Activated CD4-positive, alpha-beta T cell treated with anti-CD3 and anti-CD28 coated beads for 36 hours (primary cell): Measurements from ENCODE around the gene TAS2R19. TPM values are rescaled to one million over a fixed set of nuclear protein-coding genes. Genes with fewer than 3 reads are reported as not detected.
"Not testable (repeated sequence)": the region's sequence is repeated elsewhere in the genome, so short reads cannot be mapped to it uniquely, and the experiment has no call there.

Experiments
- ATAC-seq: fragments of 200-7000 bp; cut with Tn5 transposase; one replicate; pipeline ENCODE4 v1.10.0; 2021; ENCODE audit warnings: mild to moderate bottlenecking, moderate library complexity
- CTCF ChIA-PET: fragments of 350-600 bp; sonication (Branson Sonifier 250); formaldehyde crosslinking; loops from one replicate; lab custom pipeline; 2021; ENCODE audit warnings: antibody characterized with exemption; lab: Charles Lee
- POLR2A ChIA-PET: fragments of 350-600 bp; sonication (Branson Sonifier 250); formaldehyde crosslinking; loops from one replicate; lab custom pipeline; 2021; ENCODE audit warnings: antibody characterized with exemption, inconsistent platforms; lab: Charles Lee
- DNase-seq: peaks from one replicate; pipeline ENCODE4 v3.0.0-alpha.2; 2020
- H3K27ac Mint-ChIP-seq: one replicate; pipeline ENCODE4 v1.8.0; 2021; ENCODE audit warnings: mixed read lengths
- H3K27me3 Mint-ChIP-seq: one replicate; pipeline ENCODE4 v1.8.0; 2021; ENCODE audit warnings: mixed read lengths
- H3K36me3 Mint-ChIP-seq: one replicate; pipeline ENCODE4 v1.8.0; 2021; ENCODE audit warnings: low read depth, mixed read lengths
- H3K4me1 Mint-ChIP-seq: one replicate; pipeline ENCODE4 v1.8.0; 2021; ENCODE audit warnings: mixed read lengths
- H3K4me3 Mint-ChIP-seq: one replicate; pipeline ENCODE4 v1.8.0; 2021; ENCODE audit warnings: mild to moderate bottlenecking, moderate library complexity, mixed read lengths
- H3K9me3 Mint-ChIP-seq: one replicate; pipeline ENCODE4 v1.8.0; 2021; ENCODE audit warnings: low read depth, mixed read lengths
- intact Hi-C, 2 experiments: fragments of 100-400 bp; cut with DNase I in 1 of 2; cut with micrococcal nuclease in 1 of 2; formaldehyde crosslinking; loops; one replicate each; pipeline versions ENCODE4 v1.14.2 to v1.15.1; 2022 to 2024; cut with DNase I, micrococcal nuclease
- total RNA-seq, 2 experiments: library from RNA; stranded (reverse); gene quantifications; one replicate each; pipeline ENCODE4 v1.2.3, GENCODE V29; 2021

TAS2R19 gene, protein sequence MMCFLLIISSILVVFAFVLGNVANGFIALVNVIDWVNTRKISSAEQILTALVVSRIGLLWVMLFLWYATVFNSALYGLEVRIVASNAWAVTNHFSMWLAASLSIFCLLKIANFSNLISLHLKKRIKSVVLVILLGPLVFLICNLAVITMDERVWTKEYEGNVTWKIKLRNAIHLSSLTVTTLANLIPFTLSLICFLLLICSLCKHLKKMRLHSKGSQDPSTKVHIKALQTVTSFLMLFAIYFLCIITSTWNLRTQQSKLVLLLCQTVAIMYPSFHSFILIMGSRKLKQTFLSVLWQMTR
- total RNA-seq: 1 to 10 TPM; 1.2 to 1.6 TPM

DNA sequence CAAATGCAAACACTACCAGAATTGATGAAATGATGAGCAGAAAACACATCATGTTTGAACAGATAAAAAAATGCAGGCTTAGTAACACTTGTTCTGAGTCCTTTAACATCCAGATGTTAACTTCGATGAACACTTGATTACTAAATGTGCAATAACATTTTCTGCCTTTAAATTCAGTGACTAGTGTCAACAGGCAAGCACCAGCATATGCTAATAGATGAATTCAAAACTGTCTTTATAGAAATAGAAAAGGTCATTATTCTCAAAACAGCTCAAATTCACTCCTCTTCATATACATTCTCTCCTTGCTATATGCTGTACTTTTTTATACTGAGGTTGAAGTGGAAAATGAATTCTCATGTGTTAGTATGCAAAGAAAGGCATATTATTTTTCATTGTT is at the start of gene TAS2R19:
Gene TAS2R19 (minus strand): TSS at position 101 of the 400 bp plus-strand sequence. CDS start 49 bp downstream, at position 52.
- Mint-ChIP-seq H3K9me3 (peaks cover 8% of the 10 kb centered on the region), H3K27me3 (no peaks in the 10 kb centered on the region), H3K27ac (peak within 1 kb of the TSS; percentile 38), H3K36me3 (peaks cover 21% of the 10 kb centered on the region), H3K4me3 (no peak within 1 kb of the TSS), H3K4me1 (peaks cover 6% of the 10 kb centered on the region)
- DNase-seq (no peak), ATAC-seq (no peak)
- ChIA-PET CTCF (no interaction called here), POLR2A (no interaction called here)
- intact Hi-C loops: no loop called here

DNA sequence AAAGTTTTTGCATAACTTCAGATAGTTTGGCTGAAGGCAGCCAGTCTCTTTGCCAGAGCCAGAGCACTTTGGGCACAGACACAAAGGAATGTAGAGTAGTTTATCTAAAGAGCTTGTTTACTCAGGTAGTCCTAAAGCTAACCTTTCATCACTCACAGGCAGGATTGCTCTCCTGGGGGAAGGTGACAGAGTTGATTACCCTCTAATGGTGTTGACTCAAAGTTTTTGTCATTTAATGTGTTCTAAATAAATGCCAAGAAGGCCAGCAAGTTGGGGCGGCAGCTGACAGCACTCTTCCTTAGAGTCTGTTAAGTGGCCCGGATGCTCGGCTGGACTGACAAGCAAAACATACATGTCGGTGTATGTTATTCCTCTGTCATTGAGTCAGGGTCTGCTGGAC is 49.0 kb upstream of the TAS2R19 start:
- H3K27me3 Mint-ChIP-seq: no peaks in the 10 kb centered on the region
- POLR2A ChIA-PET: no interaction called here
- peaks cover 25% of the 10 kb centered on the region for H3K4me1 Mint-ChIP-seq
- no peak for ATAC-seq
- CTCF ChIA-PET: no interaction called here
- H3K9me3 Mint-ChIP-seq: no peaks in the 10 kb centered on the region
- H3K4me3 Mint-ChIP-seq: no peak overlapping the region
- no peak for DNase-seq
- H3K36me3 Mint-ChIP-seq: peaks cover 22% of the 10 kb centered on the region
- intact Hi-C loops: no loop called here
- H3K27ac Mint-ChIP-seq: no peak overlapping the region

DNA sequence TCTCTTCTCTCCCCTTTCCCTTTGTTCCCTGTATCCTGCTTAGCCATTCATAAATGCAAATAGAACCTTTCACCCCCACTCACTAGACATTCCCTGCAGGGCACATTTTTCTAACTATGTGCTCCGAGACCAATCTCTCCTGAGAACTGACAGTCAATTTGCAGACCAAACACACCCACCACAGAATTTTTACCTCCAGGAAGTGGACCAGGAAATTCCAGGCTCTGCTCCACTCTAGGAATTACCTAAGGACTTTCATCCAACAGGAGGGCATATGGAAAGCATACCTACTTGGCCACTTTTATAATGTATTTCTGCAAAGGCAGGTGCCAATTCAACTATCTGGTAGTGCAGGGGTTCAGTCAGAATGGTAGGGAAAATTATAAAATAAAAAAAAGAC is 48.6 kb upstream of the TAS2R19 start:
- POLR2A ChIA-PET: no interaction called here
- Mint-ChIP-seq H3K36me3 (peaks cover 20% of the 10 kb centered on the region), H3K27me3 (no peaks in the 10 kb centered on the region), H3K9me3 (no peaks in the 10 kb centered on the region), H3K27ac (no peak overlapping the region), H3K4me1 (peaks cover 23% of the 10 kb centered on the region), H3K4me3 (no peak overlapping the region)
- ATAC-seq (no peak), DNase-seq (no peak)
- CTCF ChIA-PET: no interaction called here
- intact Hi-C loops: no loop called here

DNA sequence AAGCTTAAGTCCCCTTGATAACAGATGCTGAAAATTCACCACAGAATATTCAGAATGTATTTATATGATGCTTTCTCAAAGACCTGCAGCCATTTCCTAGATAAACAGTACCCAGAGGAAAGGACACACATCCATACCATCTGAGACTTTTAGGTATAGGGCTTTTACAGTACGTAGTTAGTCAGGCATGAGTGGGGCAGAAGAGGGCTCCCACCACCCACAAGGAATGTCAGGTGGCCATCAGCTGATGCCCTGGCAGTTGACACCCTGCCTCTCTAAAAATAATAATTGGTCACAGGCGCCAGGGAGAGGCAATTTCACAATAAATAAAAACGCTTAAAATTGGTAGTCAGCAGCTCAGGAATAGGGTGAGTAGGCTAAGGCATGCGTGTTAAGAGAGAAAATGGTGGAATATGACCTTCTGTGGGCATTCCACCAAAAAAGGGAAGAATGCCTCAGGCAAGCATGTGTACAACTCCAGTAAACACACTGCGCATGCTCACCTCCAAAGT is 47.5 kb upstream of the TAS2R19 start:
- Mint-ChIP-seq H3K27ac (no peak overlapping the region), H3K9me3 (no peaks in the 10 kb centered on the region), H3K4me1 (peaks cover 16% of the 10 kb centered on the region), H3K4me3 (no peak overlapping the region), H3K36me3 (peaks cover 25% of the 10 kb centered on the region), H3K27me3 (no peaks in the 10 kb centered on the region)
- no peak for ATAC-seq
- POLR2A ChIA-PET: no interaction called here
- intact Hi-C loops: no loop called here
- DNase-seq: no peak
- CTCF ChIA-PET: interaction anchor here (1.0 kb wide), 1 partner anchor 10 kb away, joined by 4 read pairs; no protein-coding TSS in a partner anchor

DNA sequence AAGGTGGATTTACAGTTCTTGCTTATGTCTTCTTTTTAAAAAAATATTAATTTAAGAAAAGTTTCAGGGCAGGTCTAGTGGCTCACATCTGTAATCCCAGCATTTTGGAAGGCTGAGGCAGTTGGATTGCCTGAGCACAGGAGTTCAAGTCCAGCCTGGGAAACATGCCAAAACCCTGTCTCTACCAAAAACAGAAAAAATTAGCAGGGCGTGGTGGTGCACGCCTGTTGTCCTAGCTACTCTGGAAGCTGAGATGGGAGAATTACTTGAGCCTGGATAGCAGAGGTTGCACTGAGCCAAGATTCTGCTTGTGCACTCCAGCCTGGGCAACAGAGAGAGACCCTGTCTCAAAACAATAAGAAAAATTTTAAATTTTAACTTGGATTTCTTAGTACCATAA is 45.1 kb upstream of the TAS2R19 start:
- H3K27me3 Mint-ChIP-seq: no peaks in the 10 kb centered on the region
- ATAC-seq: no peak
- H3K4me3 Mint-ChIP-seq: no peak overlapping the region
- DNase-seq: no peak
- CTCF ChIA-PET: no interaction called here
- H3K36me3 Mint-ChIP-seq: peaks cover 20% of the 10 kb centered on the region
- intact Hi-C loops: no loop called here
- no peaks in the 10 kb centered on the region for H3K9me3 Mint-ChIP-seq
- no peak overlapping the region for H3K27ac Mint-ChIP-seq
- H3K4me1 Mint-ChIP-seq: peaks cover 14% of the 10 kb centered on the region
- POLR2A ChIA-PET: no interaction called here

DNA sequence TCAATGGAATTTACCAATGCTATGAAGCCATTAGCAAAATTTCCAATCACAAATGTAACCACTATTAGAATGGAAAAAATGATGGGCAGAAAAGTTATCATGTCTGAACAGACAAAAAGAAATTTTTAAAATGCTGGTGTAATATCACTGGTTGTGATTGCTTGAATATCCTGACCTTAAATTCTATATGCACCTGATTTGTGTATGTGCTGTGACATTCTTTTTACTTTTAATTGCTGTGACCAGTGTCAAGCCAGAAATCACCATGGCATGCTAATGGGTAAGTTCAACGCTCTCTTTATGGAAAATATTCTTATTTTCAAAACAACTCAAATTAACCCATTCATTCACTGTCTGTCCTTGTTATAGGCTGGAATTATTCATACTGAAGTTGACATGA is 39.8 kb upstream of the TAS2R19 start, which contains the start of gene TAS2R46:
Gene TAS2R46 (minus strand): TSS at position 101 of the 400 bp plus-strand sequence. CDS start 0 bp downstream, at position 101.
- H3K36me3 Mint-ChIP-seq, CTCF ChIA-PET, H3K9me3 Mint-ChIP-seq, intact Hi-C loops, H3K27ac Mint-ChIP-seq, ATAC-seq, POLR2A ChIA-PET, DNase-seq, H3K4me3 Mint-ChIP-seq, H3K27me3 Mint-ChIP-seq: not testable (repeated sequence)
- peaks cover 16% of the 10 kb centered on the region for H3K4me1 Mint-ChIP-seq

DNA sequence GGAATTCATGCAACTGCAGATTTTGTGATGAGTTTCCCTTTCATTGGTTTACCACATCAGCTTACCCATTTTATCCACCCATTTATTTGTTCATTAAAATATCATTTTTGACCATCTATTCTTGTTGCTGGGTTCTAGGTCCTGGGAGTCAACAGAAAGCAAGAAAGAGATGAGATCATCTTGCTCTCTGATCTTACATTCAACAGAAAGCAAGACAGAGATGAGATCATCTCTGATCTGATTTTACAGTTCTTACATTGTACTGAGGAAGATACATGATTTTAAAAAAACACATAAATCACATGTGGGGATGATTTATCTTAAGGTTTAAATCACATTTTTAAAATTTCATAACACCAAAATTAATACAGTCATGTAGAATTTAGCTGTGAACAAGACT is 37.4 kb upstream of the TAS2R19 start:
- H3K27ac Mint-ChIP-seq: no peak overlapping the region
- H3K27me3 Mint-ChIP-seq: no peaks in the 10 kb centered on the region
- POLR2A ChIA-PET: no interaction called here
- intact Hi-C loops: no loop called here
- DNase-seq (no peak), ATAC-seq (peak; percentile 70)
- no peak overlapping the region for H3K4me3 Mint-ChIP-seq
- H3K4me1 Mint-ChIP-seq: peaks cover 16% of the 10 kb centered on the region
- CTCF ChIA-PET: interaction anchor here (1.0 kb wide), 1 partner anchor 10 kb away, joined by 4 read pairs; no protein-coding TSS in a partner anchor
- no peaks in the 10 kb centered on the region for H3K9me3 Mint-ChIP-seq
- peaks cover 15% of the 10 kb centered on the region for H3K36me3 Mint-ChIP-seq

DNA sequence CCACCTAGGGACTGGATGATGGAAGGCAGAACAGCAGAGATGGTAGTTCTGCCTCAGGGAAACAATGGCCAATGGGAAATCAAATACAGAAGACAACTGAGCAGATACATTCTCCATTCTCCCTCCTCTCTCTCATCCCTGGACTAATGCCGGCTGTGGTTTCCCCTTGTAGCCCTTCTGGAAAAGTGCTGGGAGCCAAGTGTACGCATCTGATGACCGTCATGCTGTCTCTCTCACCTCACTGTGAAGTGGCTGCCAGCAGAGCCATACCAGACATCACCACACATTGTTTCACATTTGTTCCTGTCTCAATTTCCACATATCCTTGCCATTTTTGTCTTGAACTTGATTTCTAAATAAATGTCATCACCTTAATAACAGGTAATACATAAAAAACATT is 36.6 kb upstream of the TAS2R19 start:
- intact Hi-C loops: no loop called here
- CTCF ChIA-PET: no interaction called here
- Mint-ChIP-seq H3K27ac (no peak overlapping the region), H3K36me3 (peaks cover 12% of the 10 kb centered on the region), H3K27me3 (no peaks in the 10 kb centered on the region), H3K4me3 (no peak overlapping the region), H3K9me3 (no peaks in the 10 kb centered on the region), H3K4me1 (peaks cover 14% of the 10 kb centered on the region)
- no peak for ATAC-seq
- no peak for DNase-seq
- POLR2A ChIA-PET: no interaction called here

DNA sequence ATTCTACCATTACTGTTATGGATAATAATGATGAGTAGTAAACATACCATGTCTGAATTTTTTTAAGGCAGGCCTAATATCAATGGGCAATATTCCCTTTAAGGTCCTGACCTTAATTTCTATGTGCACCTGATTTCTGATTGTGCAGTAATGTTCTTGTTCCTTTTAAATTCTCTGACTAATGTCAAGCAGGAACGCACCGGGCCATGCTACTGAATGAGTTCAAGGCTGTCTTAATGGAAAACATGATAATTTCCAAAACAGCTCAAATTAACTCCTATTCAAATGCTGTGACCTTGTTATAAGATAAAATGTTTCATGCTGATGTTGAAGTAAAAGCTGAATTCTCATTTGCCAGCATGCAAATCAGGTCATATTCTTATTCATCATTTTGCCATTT is 32.9 kb upstream of the TAS2R19 start:
- peaks cover 14% of the 10 kb centered on the region for H3K9me3 Mint-ChIP-seq
- ATAC-seq (no peak), DNase-seq (no peak)
- intact Hi-C loops: no loop called here
- ChIA-PET POLR2A (no interaction called here), CTCF (no interaction called here)
- H3K36me3 Mint-ChIP-seq: peaks cover 29% of the 10 kb centered on the region
- no peak overlapping the region for H3K27ac Mint-ChIP-seq
- H3K4me3 Mint-ChIP-seq: no peak overlapping the region
- H3K27me3 Mint-ChIP-seq: no peaks in the 10 kb centered on the region
- peaks cover 4% of the 10 kb centered on the region for H3K4me1 Mint-ChIP-seq

DNA sequence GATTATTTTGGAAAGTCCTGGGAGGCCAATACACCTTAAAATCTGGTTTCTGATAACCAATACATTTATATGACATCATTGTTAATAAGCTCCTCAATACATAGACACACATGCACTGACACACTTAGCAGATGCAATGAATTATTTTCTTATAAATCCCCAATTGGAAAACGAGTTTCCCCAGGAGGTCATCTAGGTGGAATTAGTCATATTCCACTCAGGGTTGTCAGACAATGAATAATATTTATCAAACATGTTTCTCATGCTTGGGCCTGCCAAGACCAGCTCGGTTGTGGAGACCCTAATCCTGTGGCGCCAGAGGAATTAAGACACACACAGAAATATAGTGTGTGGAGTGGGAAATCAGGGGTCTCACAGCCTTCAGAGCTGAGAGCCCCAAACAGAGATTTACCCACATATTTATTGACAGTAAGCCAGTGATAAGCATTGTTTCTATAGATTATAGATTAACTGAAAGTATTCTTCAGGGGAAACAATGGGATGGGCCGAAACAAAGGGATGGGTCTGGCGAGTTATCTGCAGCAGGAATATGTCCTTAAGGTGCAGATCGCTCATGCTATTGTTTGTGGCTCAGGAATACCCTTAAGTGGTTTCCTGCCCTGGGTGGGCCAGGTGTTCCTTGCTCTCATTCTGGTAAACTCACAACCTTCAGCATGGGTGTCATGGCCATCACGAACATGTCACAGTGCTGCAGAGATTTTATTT is 27.5 kb upstream of the TAS2R19 start:
- DNase-seq, ATAC-seq, CTCF ChIA-PET, H3K27ac Mint-ChIP-seq, H3K4me3 Mint-ChIP-seq, intact Hi-C loops, POLR2A ChIA-PET, H3K4me1 Mint-ChIP-seq, H3K27me3 Mint-ChIP-seq: not testable (repeated sequence)
- Mint-ChIP-seq H3K36me3 (peaks cover 45% of the 10 kb centered on the region), H3K9me3 (peaks cover 14% of the 10 kb centered on the region)

DNA sequence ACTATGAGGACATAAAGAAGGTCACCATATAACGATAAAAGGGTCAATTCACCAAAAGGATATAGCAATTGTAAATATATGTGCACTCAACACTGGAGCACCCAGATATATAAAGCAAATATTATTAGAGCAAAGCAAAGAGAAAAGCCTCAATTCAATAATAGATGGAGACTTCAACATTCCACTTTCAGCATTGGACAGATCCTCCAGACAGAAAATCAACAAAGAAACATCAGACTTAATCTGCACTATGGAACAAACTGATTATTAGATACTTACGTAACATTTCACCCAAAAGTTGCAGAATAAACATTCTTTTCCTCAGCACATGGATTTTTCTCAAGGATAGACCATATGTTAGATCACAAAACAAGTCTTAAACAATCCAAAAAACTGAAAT is 18.9 kb upstream of the TAS2R19 start:
- H3K9me3 Mint-ChIP-seq, CTCF ChIA-PET, ATAC-seq, H3K27me3 Mint-ChIP-seq, DNase-seq, intact Hi-C loops, H3K4me3 Mint-ChIP-seq, POLR2A ChIA-PET, H3K27ac Mint-ChIP-seq, H3K4me1 Mint-ChIP-seq: not testable (repeated sequence)
- peaks cover 42% of the 10 kb centered on the region for H3K36me3 Mint-ChIP-seq

DNA sequence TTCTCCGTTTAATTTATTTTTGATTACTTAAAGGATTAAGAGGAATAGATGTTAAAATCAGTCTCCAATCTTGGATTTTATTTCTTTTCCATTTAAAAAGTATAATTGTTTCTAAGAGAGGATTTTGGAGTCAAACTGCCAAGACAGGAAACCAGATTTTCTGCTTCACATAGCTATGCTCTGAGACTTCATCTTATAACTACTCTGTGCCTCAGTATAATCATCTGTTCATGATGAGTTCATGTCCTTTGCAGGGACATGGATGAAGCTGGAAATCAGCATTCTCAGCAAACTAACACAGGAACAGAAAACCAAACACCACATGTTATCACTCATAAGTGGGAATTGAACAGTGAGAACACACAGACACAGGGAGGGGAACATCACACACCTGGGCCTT is 17.7 kb upstream of the TAS2R19 start:
- Mint-ChIP-seq H3K4me1 (peaks cover 1% of the 10 kb centered on the region), H3K27me3 (no peaks in the 10 kb centered on the region), H3K9me3 (no peaks in the 10 kb centered on the region), H3K36me3 (peaks cover 42% of the 10 kb centered on the region), H3K27ac (no peak overlapping the region), H3K4me3 (no peak overlapping the region)
- ChIA-PET POLR2A (no interaction called here), CTCF (interaction anchor here (0.7 kb wide), 1 partner anchor 365 kb away, joined by 3 read pairs; no protein-coding TSS in a partner anchor)
- ATAC-seq (no peak), DNase-seq (no peak)
- intact Hi-C loops: no loop called here
